Tibial artery (tissue), 4 donors: ENCODE results near the gene GAB2.

Source experiments
- DNase-seq, 2 donors: peaks; one replicate each; pipeline ENCODE4 v3.0.0-alpha.2; 2019
- H3K27ac ChIP-seq, 2 donors: fragments of 200-600 bp; sonication (generic) in 1 of 2; 1 replicate in 1 of 2; 2 replicates in 1 of 2; pipeline ENCODE4 v1.5.1; 2018 to 2019; ENCODE audit warnings: mild to moderate bottlenecking in 1 of 2
- H3K27me3 ChIP-seq, 2 donors: fragments of 200-600 bp; sonication (generic) in 1 of 2; one replicate each; pipeline versions ENCODE4 v1.5.1 to v1.6.0; 2016 to 2019
- H3K36me3 ChIP-seq, 3 donors: fragments of 200-600 bp; sonication (generic) in 2 of 3; one replicate each; pipeline ENCODE4 v1.5.1; 2016 to 2019; ENCODE audit warnings: mild to moderate bottlenecking in 2 of 3
- H3K4me1 ChIP-seq, 4 donors: fragments of 200-600 bp; sonication (generic) in 2 of 4; 1 replicate in 3 of 4; 2 replicates in 1 of 4; pipeline ENCODE4 v1.5.1; 2016 to 2019
- H3K4me3 ChIP-seq, 2 donors: fragments of 200-600 bp; sonication (generic) in 1 of 2; 1 replicate in 1 of 2; 2 replicates in 1 of 2; pipeline ENCODE4 v1.5.1; 2018 to 2019; ENCODE audit warnings: mild to moderate bottlenecking in 2 of 2
- H3K9me3 ChIP-seq, 3 donors: fragments of 200-600 bp; sonication (generic) in 1 of 3; one replicate each; pipeline ENCODE4 v1.5.1; 2016 to 2019
- intact Hi-C: fragments of 100-400 bp; cut with DNase I; formaldehyde crosslinking; loops from one replicate; pipeline ENCODE4 v1.15.0; 2023; ENCODE audit warnings: low total_unique reads
- TF ChIP-seq, protein P1 (sequence below), 2 experiments: fragments of 200-600 bp in 1 of 2; fragments of 450-650 bp in 1 of 2; IDR thresholded peaks; one replicate each; pipeline ENCODE4 v1.5.1; 2017 to 2019; ENCODE audit warnings: antibody characterized with exemption in 2 of 2, mild to moderate bottlenecking in 1 of 2, moderate library complexity in 1 of 2

The GAB2 gene

DNA sequence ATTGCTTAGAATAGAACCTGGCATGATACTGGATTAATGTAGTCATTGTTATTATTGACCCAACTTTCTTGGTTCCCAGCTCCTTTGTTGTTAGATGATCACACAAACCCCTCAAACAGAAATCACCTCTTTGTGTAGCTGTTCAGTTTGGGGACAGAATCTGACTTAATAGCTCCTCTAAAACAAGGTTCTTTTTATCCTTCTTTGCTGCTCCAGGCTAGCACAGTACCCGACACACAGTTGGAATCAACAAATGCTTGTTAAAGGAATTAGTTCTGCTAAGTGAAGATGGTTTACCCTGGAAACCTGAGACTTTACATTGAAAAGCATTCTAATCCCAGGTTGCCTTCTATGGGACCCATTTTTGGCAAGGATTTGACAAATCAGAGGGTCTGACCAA, 43.9 kb downstream of the GAB2 start:
- H3K9me3 ChIP-seq = no peaks in the 10 kb centered on the region
- no peak overlapping the region for H3K4me3 ChIP-seq
- TF ChIP-seq, protein P1, sequence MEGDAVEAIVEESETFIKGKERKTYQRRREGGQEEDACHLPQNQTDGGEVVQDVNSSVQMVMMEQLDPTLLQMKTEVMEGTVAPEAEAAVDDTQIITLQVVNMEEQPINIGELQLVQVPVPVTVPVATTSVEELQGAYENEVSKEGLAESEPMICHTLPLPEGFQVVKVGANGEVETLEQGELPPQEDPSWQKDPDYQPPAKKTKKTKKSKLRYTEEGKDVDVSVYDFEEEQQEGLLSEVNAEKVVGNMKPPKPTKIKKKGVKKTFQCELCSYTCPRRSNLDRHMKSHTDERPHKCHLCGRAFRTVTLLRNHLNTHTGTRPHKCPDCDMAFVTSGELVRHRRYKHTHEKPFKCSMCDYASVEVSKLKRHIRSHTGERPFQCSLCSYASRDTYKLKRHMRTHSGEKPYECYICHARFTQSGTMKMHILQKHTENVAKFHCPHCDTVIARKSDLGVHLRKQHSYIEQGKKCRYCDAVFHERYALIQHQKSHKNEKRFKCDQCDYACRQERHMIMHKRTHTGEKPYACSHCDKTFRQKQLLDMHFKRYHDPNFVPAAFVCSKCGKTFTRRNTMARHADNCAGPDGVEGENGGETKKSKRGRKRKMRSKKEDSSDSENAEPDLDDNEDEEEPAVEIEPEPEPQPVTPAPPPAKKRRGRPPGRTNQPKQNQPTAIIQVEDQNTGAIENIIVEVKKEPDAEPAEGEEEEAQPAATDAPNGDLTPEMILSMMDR (IDR thresholded peaks at IDR 0.05) = no peak
- H3K36me3 ChIP-seq = no peaks in the 10 kb centered on the region
- intact Hi-C loops = no loop called here
- DNase-seq = no peak
- no peak overlapping the region for H3K27ac ChIP-seq
- H3K27me3 ChIP-seq = no peaks in the 10 kb centered on the region
- H3K4me1 ChIP-seq = peaks cover 0 to 49% (median 14%) of the 10 kb centered on the region in 4 donors

DNA sequence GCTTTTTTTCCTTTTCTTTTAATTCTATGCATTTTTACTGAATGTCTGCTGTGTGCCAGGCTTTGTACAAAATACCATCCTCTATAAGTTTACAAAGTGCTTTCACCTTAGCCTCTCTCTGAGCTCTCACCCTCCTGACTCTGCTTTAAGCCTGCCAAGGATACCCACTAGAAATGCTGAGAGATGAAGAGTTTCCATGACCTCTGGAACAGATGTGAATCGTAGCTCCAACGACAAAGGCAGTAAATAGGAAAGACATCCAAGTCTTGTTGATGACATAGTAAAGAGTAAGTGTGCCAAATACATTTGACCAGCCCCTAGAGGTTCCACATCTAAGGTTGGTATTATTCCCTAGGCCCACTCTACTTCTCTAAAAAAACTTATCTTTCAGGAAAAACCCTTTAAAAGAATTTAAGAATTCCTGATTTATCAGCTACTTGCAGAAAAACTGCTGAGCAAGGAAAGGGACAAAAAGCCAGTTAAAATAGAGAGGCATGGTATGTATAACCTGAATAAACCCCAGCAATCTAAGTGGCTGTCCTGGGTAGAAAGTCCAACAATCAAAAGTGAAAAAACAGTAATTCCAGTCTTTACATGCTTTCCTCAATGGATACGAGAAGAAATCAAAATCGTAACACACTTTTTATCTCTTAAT, 45.4 kb downstream of the GAB2 start:
- no peaks in the 10 kb centered on the region for H3K36me3 ChIP-seq
- no peak for DNase-seq
- TF ChIP-seq, protein P1 (IDR thresholded peaks at IDR 0.05) = no peak
- H3K4me3 ChIP-seq = no peak overlapping the region
- intact Hi-C loops = no loop called here
- no peak overlapping the region for H3K27ac ChIP-seq
- no peaks in the 10 kb centered on the region for H3K9me3 ChIP-seq
- no peaks in the 10 kb centered on the region for H3K27me3 ChIP-seq
- peaks cover 0 to 54% (median 14%) of the 10 kb centered on the region in 4 donors for H3K4me1 ChIP-seq

DNA sequence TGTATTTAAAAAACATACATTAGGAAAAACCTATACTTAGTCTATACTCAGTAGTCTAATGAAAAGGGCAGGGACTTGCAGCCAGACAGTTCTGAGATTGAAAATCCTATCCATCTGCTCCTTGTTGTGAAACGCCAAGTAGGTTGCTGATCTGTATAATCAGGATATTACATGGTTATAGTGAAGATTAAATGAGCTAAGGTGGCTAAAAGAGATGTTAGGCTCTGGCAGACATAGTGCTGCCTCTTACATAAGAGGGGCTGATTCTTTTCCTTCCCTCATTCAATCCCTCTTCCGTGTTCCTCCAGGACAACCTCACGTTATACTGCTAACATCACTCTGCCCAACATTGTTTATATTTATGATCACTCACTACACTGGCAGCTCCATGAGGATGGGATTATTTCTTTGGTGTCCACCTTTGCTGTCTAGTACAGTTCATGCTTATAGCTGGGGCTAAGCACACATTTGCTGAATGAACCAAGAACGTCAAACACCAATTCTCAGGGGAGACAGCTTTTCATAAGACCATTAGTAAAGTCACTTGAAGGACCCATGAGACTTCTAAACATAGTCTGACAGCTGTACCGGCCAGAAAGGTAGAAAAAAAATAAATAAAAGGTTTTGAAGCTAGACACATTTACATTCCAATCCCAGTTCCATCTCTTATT, 46.3 kb downstream of the GAB2 start:
- H3K4me1 ChIP-seq = peaks cover 0 to 60% (median 14%) of the 10 kb centered on the region in 4 donors
- no peak overlapping the region for H3K4me3 ChIP-seq
- peak overlapping the region; percentile 8 to 34 for H3K27ac ChIP-seq
- TF ChIP-seq, protein P1 (IDR thresholded peaks at IDR 0.05) = no peak
- DNase-seq = no peak
- H3K27me3 ChIP-seq = no peaks in the 10 kb centered on the region
- H3K9me3 ChIP-seq = no peaks in the 10 kb centered on the region
- H3K36me3 ChIP-seq = no peaks in the 10 kb centered on the region
- intact Hi-C loops = no loop called here

DNA sequence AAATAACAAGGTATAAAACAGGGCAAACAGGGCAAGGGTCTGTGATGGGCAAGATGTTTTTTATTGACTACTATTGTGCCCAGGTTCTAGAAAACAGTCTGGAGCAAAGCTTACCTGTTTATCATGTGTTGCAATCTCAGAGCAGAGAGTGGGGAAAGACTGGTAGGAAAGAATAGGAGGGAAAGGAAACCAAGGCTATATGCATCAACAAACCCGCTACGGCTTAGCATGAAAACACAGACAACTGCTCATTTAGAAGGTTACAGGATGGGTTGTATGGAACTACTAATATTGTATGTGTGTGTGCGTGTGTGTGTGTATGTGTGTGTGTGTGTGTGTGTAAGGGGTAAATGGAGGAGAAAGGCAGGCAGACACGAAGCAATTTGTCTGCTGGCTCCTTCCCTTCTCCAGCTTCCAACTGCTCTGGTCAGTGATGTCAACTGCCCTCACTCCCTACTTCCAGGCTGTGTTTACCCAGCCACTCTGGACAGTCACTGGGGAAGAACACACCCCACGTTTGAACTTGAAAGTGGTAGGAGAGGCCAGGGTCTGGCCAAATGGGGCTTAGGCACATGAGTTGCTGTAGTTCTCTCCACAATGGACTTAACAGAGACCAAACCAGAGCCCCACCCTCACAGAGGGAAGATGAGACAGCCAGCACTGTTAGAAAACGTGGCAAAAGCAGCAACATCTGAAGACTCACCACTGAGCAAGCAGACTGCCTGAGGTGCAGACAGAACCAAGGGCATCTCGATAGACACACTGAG, 47.0 kb downstream of the GAB2 start:
- Histone ChIP-seq H3K9me3 (no peaks in the 10 kb centered on the region), H3K36me3 (no peaks in the 10 kb centered on the region), H3K4me1 (peaks cover 0 to 60% (median 18%) of the 10 kb centered on the region in 4 donors), H3K27ac (peak overlapping the region; percentile 8 to 34), H3K27me3 (no peaks in the 10 kb centered on the region), H3K4me3 (no peak overlapping the region)
- peak; percentile 54 to 68 for DNase-seq
- intact Hi-C loops = no loop called here
- TF ChIP-seq, protein P1 (IDR thresholded peaks at IDR 0.05) = no peak

DNA sequence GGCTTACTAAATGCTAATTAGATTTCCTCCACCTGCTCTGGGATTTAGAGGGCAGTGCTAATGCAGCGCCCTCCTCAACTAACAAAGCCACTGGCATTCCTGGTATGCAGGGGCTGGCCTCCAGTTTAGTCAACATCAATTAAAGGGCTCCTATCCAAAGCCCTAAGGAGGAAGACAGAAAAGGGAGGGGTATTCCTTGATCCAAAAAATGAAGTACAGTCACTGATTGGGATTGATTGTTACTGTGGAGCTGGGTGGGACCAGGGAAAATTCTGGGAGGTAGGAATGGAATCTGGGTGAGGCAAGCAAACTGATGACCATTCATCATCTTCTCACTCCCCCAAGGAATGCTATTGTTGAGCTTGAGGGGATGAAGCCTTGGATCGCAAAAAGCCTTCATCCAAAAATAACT, 52.2 kb downstream of the GAB2 start:
- H3K27me3 ChIP-seq = no peaks in the 10 kb centered on the region
- no peak overlapping the region for H3K27ac ChIP-seq
- no peak overlapping the region for H3K4me3 ChIP-seq
- no peak for DNase-seq
- intact Hi-C loops = no loop called here
- H3K36me3 ChIP-seq = no peaks in the 10 kb centered on the region
- H3K4me1 ChIP-seq = peaks cover 0 to 63% (median 9%) of the 10 kb centered on the region in 4 donors
- TF ChIP-seq, protein P1 (IDR thresholded peaks at IDR 0.05) = no peak
- no peaks in the 10 kb centered on the region for H3K9me3 ChIP-seq
